ENCODE measurements around the gene CLTRN.
A peak's percentile ranks its signal among the peaks of the same experiment; 100 is the strongest.
"Not testable (repeated sequence)": the region's sequence is repeated elsewhere in the genome, so short reads cannot be mapped to it uniquely, and the experiment has no call there.

The CLTRN gene

GRCh38 chrX:15664487-15665444 lies at the start of gene CLTRN:
Gene CLTRN (minus strand): TSS chrX:15664805. CDS start chrX:15664775, 30 bp downstream.
- no peak for DNase-seq (ENCODE audit: low read depth)

GRCh38 chrX:15704273-15704672 lies 39.7 kb upstream of the CLTRN start:
- not testable (repeated sequence) for DNase-seq (ENCODE audit: low read depth)

GRCh38 chrX:15703809-15704208 lies 39.2 kb upstream of the CLTRN start:
- DNase-seq (ENCODE audit: low read depth) = not testable (repeated sequence)

- DNase-seq (ENCODE audit: low read depth) = no peak
Measured at GRCh38 chrX:15702488-15703371, 38.1 kb upstream of the CLTRN start.

- no peak for DNase-seq (ENCODE audit: low read depth)
Measured at GRCh38 chrX:15696516-15696915, 31.9 kb upstream of the CLTRN start.

- no peak for DNase-seq (ENCODE audit: low read depth)
Measured at GRCh38 chrX:15694941-15695451, 30.4 kb upstream of the CLTRN start.

GRCh38 chrX:15686818-15687685 lies 22.4 kb upstream of the CLTRN start:
- DNase-seq (ENCODE audit: low read depth) = peak; percentile 24

GRCh38 chrX:15683193-15683592 lies 18.6 kb upstream of the CLTRN start:
- no peak for DNase-seq (ENCODE audit: low read depth)

- no peak for DNase-seq (ENCODE audit: low read depth)
Measured at GRCh38 chrX:15681433-15681832, 16.8 kb upstream of the CLTRN start.

- no peak for DNase-seq (ENCODE audit: low read depth)
Measured at GRCh38 chrX:15680401-15680800, 15.8 kb upstream of the CLTRN start.

GRCh38 chrX:15679246-15679645 lies 14.6 kb upstream of the CLTRN start:
- DNase-seq (ENCODE audit: low read depth) = no peak

GRCh38 chrX:15678339-15678738 lies 13.7 kb upstream of the CLTRN start:
- no peak for DNase-seq (ENCODE audit: low read depth)

GRCh38 chrX:15676886-15677285 lies 12.3 kb upstream of the CLTRN start:
- no peak for DNase-seq (ENCODE audit: low read depth)

GRCh38 chrX:15675490-15675921 lies 10.9 kb upstream of the CLTRN start:
- peak; percentile 73 for DNase-seq (ENCODE audit: low read depth)

- DNase-seq (ENCODE audit: low read depth) = peak; percentile 80
Measured at GRCh38 chrX:15674841-15675489, 10.4 kb upstream of the CLTRN start.

- no peak for DNase-seq (ENCODE audit: low read depth)
Measured at GRCh38 chrX:15674514-15674840, 9.9 kb upstream of the CLTRN start.

- DNase-seq (ENCODE audit: low read depth) = no peak
Measured at GRCh38 chrX:15673970-15674369, 9.4 kb upstream of the CLTRN start.

GRCh38 chrX:15672881-15673280 lies 8.3 kb upstream of the CLTRN start:
- DNase-seq (ENCODE audit: low read depth) = no peak

GRCh38 chrX:15663439-15663838 lies 1.2 kb downstream of the CLTRN start:
- no peak for DNase-seq (ENCODE audit: low read depth)

GRCh38 chrX:15654804-15655203 lies 9.8 kb downstream of the CLTRN start:
- not testable (repeated sequence) for DNase-seq (ENCODE audit: low read depth)

GRCh38 chrX:15653961-15654360 lies 10.6 kb downstream of the CLTRN start:
- no peak for DNase-seq (ENCODE audit: low read depth)

Data from activated T-helper 1 cell treated with Interleukin-2 at 50 U/mL for 16 hours (primary cell).